NT2/D1 (cell line): ENCODE measurements around the gene CD83.

ENCODE experiments used
- SUZ12 ChIP-seq: IDR thresholded peaks from 2 replicates; pipeline ENCODE4 v1.6.1; 2011; ENCODE audit not compliant: insufficient read length, insufficient read depth; ENCODE audit errors: extremely low read depth
- YY1 ChIP-seq: IDR thresholded peaks from 2 replicates; pipeline ENCODE4 v1.6.1; 2011; ENCODE audit not compliant: insufficient read length, insufficient read depth
- ZNF274 ChIP-seq: IDR thresholded peaks from 2 replicates; pipeline ENCODE4 v1.6.1; 2011; ENCODE audit warnings: mild to moderate bottlenecking, low read depth, low read length

GRCh38 chr6:14095437-14095836 is 22.1 kb upstream of the CD83 start:
- TF ChIP-seq ZNF274: no peak
- no peak for TF ChIP-seq YY1
- no peak for TF ChIP-seq SUZ12
